HG03095 (cell line): Measurements from ENCODE around the gene MIS12.

ENCODE experiments used
- ATAC-seq: cut with Tn5 transposase; IDR thresholded peaks from one replicate; pipeline ENCODE4 v1.9.1; 2021; ENCODE audit warnings: moderate library complexity; ENCODE audit not compliant: unreplicated experiment

The MIS12 gene

GRCh38 chr17:5499476-5500231 is 13.3 kb downstream of the MIS12 start:
- no peak for ATAC-seq

- no peak for ATAC-seq
Measured at GRCh38 chr17:5500247-5500588, 13.9 kb downstream of the MIS12 start.

GRCh38 chr17:5500589-5501391 is 14.4 kb downstream of the MIS12 start:
- ATAC-seq = no peak

GRCh38 chr17:5501685-5502084 is 15.3 kb downstream of the MIS12 start:
- no peak for ATAC-seq

- ATAC-seq = no peak
Measured at GRCh38 chr17:5502552-5502951, 16.2 kb downstream of the MIS12 start.

GRCh38 chr17:5506307-5506706 is 19.9 kb downstream of the MIS12 start:
- no peak for ATAC-seq

GRCh38 chr17:5508810-5509209 is 22.4 kb downstream of the MIS12 start:
- ATAC-seq = no peak

- ATAC-seq = no peak
Measured at GRCh38 chr17:5509482-5509881, 23.1 kb downstream of the MIS12 start.

- no peak for ATAC-seq
Measured at GRCh38 chr17:5510771-5511170, 24.4 kb downstream of the MIS12 start.

- ATAC-seq = no peak
Measured at GRCh38 chr17:5511401-5512225, 25.2 kb downstream of the MIS12 start.

GRCh38 chr17:5513628-5514027 is 27.3 kb downstream of the MIS12 start:
- ATAC-seq = no peak

GRCh38 chr17:5514976-5515375 is 28.6 kb downstream of the MIS12 start:
- no peak for ATAC-seq

GRCh38 chr17:5516060-5516792 is 29.9 kb downstream of the MIS12 start:
- no peak for ATAC-seq

GRCh38 chr17:5522476-5522875 is 36.1 kb downstream of the MIS12 start:
- ATAC-seq = no peak

- ATAC-seq = no peak
Measured at GRCh38 chr17:5523249-5523648, 36.9 kb downstream of the MIS12 start.

GRCh38 chr17:5526821-5527598 is 40.6 kb downstream of the MIS12 start:
- no peak for ATAC-seq

- no peak for ATAC-seq
Measured at GRCh38 chr17:5527601-5528250, 41.4 kb downstream of the MIS12 start.

- no peak for ATAC-seq
Measured at GRCh38 chr17:5530265-5531084, 44.1 kb downstream of the MIS12 start.

- no peak for ATAC-seq
Measured at GRCh38 chr17:5531085-5531418, 44.7 kb downstream of the MIS12 start.
